ENCODE data around the gene RAVER1. TPM values are rescaled to one million over a fixed set of nuclear protein-coding genes. Genes with fewer than 3 reads are reported as not detected.

RAVER1 gene
- total RNA-seq, 1 experiment from 2014 or later: 13.2 TPM

- DNase-seq: no peak
- no peak overlapping the region for H3K27ac ChIP-seq (ENCODE audit: low read length)
- no peaks in the 10 kb centered on the region for H4K20me1 ChIP-seq (ENCODE audit: insufficient read depth, low read depth, low read length)
- no peaks in the 10 kb centered on the region for H3K27me3 ChIP-seq (ENCODE audit: low read length)
- no peak overlapping the region for H3K4me2 ChIP-seq (ENCODE audit: low read depth, low read length, poor library complexity, severe bottlenecking)
- H3K9ac ChIP-seq (ENCODE audit: low read length): no peak overlapping the region
- H3K9me2 ChIP-seq (replicated peaks; ENCODE audit: insufficient read depth, low read length): no peaks in the 10 kb centered on the region
- H3K36me3 ChIP-seq (ENCODE audit: insufficient read depth, low read length): peaks cover 6% of the 10 kb centered on the region
- peaks cover 12% of the 10 kb centered on the region for H3K79me2 ChIP-seq (ENCODE audit: low read length)
- peaks cover 16% of the 10 kb centered on the region for H3K4me1 ChIP-seq (ENCODE audit: low read length)
- no peaks in the 10 kb centered on the region for H3K9me3 ChIP-seq (ENCODE audit: low read length)
- H3K4me3 ChIP-seq (ENCODE audit: low read length): no peak overlapping the region
- no peak overlapping the region for H2AFZ ChIP-seq (ENCODE audit: low read length)
Measured at GRCh38 chr19:10317045-10317856, 16.1 kb downstream of the RAVER1 start.

GRCh38 chr19:10316229-10317044 is 16.9 kb downstream of the RAVER1 start:
- H3K27ac ChIP-seq (ENCODE audit: low read length): no peak overlapping the region
- H3K9me3 ChIP-seq (ENCODE audit: low read length): no peaks in the 10 kb centered on the region
- H3K4me2 ChIP-seq (ENCODE audit: low read depth, low read length, poor library complexity, severe bottlenecking): peak overlapping the region; percentile 98
- peak overlapping the region; percentile 88 for H3K9ac ChIP-seq (ENCODE audit: low read length)
- peaks cover 6% of the 10 kb centered on the region for H3K36me3 ChIP-seq (ENCODE audit: insufficient read depth, low read length)
- no peaks in the 10 kb centered on the region for H3K27me3 ChIP-seq (ENCODE audit: low read length)
- H4K20me1 ChIP-seq (ENCODE audit: insufficient read depth, low read depth, low read length): no peaks in the 10 kb centered on the region
- H3K79me2 ChIP-seq (ENCODE audit: low read length): peaks cover 12% of the 10 kb centered on the region
- H3K9me2 ChIP-seq (replicated peaks; ENCODE audit: insufficient read depth, low read length): no peaks in the 10 kb centered on the region
- peaks cover 16% of the 10 kb centered on the region for H3K4me1 ChIP-seq (ENCODE audit: low read length)
- H3K4me3 ChIP-seq (ENCODE audit: low read length): peak overlapping the region; percentile 93; the same call in 1 of the 2 replicates
- no peak for DNase-seq
- no peak overlapping the region for H2AFZ ChIP-seq (ENCODE audit: low read length)

- peak; percentile 96 for DNase-seq
- Histone ChIP-seq H3K9me3 (ENCODE audit: low read length) (no peaks in the 10 kb centered on the region), H3K9me2 (replicated peaks; ENCODE audit: insufficient read depth, low read length) (no peaks in the 10 kb centered on the region), H4K20me1 (ENCODE audit: insufficient read depth, low read depth, low read length) (no peaks in the 10 kb centered on the region), H2AFZ (ENCODE audit: low read length) (peak within 1 kb of the TSS; percentile 83), H3K4me2 (ENCODE audit: low read depth, low read length, poor library complexity, severe bottlenecking) (peak within 1 kb of the TSS; percentile 98), H3K27ac (ENCODE audit: low read length) (no peak within 1 kb of the TSS), H3K36me3 (ENCODE audit: insufficient read depth, low read length) (peaks cover 6% of the 10 kb centered on the region), H3K4me3 (ENCODE audit: low read length) (peak within 1 kb of the TSS; percentile 93), H3K79me2 (ENCODE audit: low read length) (peaks cover 12% of the 10 kb centered on the region), H3K4me1 (ENCODE audit: low read length) (peaks cover 16% of the 10 kb centered on the region), H3K9ac (ENCODE audit: low read length) (peak within 1 kb of the TSS; percentile 88), H3K27me3 (ENCODE audit: low read length) (no peaks in the 10 kb centered on the region)
Measured at GRCh38 chr19:10315335-10316214, 17.8 kb downstream of the RAVER1 start, which contains the start of gene FDX2. TSS of gene FDX2 (minus strand) at chr19:10316015. CDS start at chr19:10315996, 19 bp downstream.

- H3K4me1 ChIP-seq (ENCODE audit: low read length): peaks cover under 1% of the 10 kb centered on the region; the same call in 1 of the 2 replicates
- no peak within 1 kb of the TSS for H3K27ac ChIP-seq (ENCODE audit: low read length)
- H4K20me1 ChIP-seq (ENCODE audit: insufficient read depth, low read depth, low read length): no peaks in the 10 kb centered on the region
- H3K9me3 ChIP-seq (ENCODE audit: low read length): no peaks in the 10 kb centered on the region
- H3K79me2 ChIP-seq (ENCODE audit: low read length): peaks cover under 1% of the 10 kb centered on the region; the same call in 1 of the 2 replicates
- no peaks in the 10 kb centered on the region for H3K36me3 ChIP-seq (ENCODE audit: insufficient read depth, low read length)
- H3K4me3 ChIP-seq (ENCODE audit: low read length): no peak within 1 kb of the TSS
- no peaks in the 10 kb centered on the region for H3K27me3 ChIP-seq (ENCODE audit: low read length)
- DNase-seq: no peak
- H3K9ac ChIP-seq (ENCODE audit: low read length): no peak within 1 kb of the TSS
- H2AFZ ChIP-seq (ENCODE audit: low read length): no peak within 1 kb of the TSS
- no peaks in the 10 kb centered on the region for H3K9me2 ChIP-seq (replicated peaks; ENCODE audit: insufficient read depth, low read length)
- H3K4me2 ChIP-seq (ENCODE audit: low read depth, low read length, poor library complexity, severe bottlenecking): no peak within 1 kb of the TSS
Measured at GRCh38 chr19:10309423-10309822, 23.9 kb downstream of the RAVER1 start, which contains the start of gene ZGLP1. TSS of gene ZGLP1 (minus strand) at chr19:10309815.

GRCh38 chr19:10306327-10306726 is 27.0 kb downstream of the RAVER1 start:
- Histone ChIP-seq H3K79me2 (ENCODE audit: low read length) (no peaks in the 10 kb centered on the region), H3K9me2 (replicated peaks; ENCODE audit: insufficient read depth, low read length) (no peaks in the 10 kb centered on the region)

GRCh38 chr19:10305139-10305806 is 28.1 kb downstream of the RAVER1 start:
- H3K27ac ChIP-seq (ENCODE audit: low read length): no peak overlapping the region
- H3K9ac ChIP-seq (ENCODE audit: low read length): no peak overlapping the region
- no peaks in the 10 kb centered on the region for H3K9me2 ChIP-seq (replicated peaks; ENCODE audit: insufficient read depth, low read length)
- no peaks in the 10 kb centered on the region for H3K79me2 ChIP-seq (ENCODE audit: low read length)
- H3K9me3 ChIP-seq (ENCODE audit: low read length): no peaks in the 10 kb centered on the region
- H3K27me3 ChIP-seq (ENCODE audit: low read length): no peaks in the 10 kb centered on the region
- no peak overlapping the region for H2AFZ ChIP-seq (ENCODE audit: low read length)
- H3K36me3 ChIP-seq (ENCODE audit: insufficient read depth, low read length): no peaks in the 10 kb centered on the region
- no peak overlapping the region for H3K4me3 ChIP-seq (ENCODE audit: low read length)
- no peak overlapping the region for H3K4me2 ChIP-seq (ENCODE audit: low read depth, low read length, poor library complexity, severe bottlenecking)
- no peak for DNase-seq
- H3K4me1 ChIP-seq (ENCODE audit: low read length): no peaks in the 10 kb centered on the region
- H4K20me1 ChIP-seq (ENCODE audit: insufficient read depth, low read depth, low read length): no peaks in the 10 kb centered on the region

More at GRCh38 chr19:10306327-10306726, 27.0 kb downstream of the RAVER1 start:
- Histone ChIP-seq H3K9me3 (ENCODE audit: low read length) (no peaks in the 10 kb centered on the region), H3K36me3 (ENCODE audit: insufficient read depth, low read length) (no peaks in the 10 kb centered on the region), H3K9ac (ENCODE audit: low read length) (no peak overlapping the region), H3K4me3 (ENCODE audit: low read length) (no peak overlapping the region), H3K27ac (ENCODE audit: low read length) (no peak overlapping the region), H3K4me1 (ENCODE audit: low read length) (no peaks in the 10 kb centered on the region), H3K4me2 (ENCODE audit: low read depth, low read length, poor library complexity, severe bottlenecking) (no peak overlapping the region), H3K27me3 (ENCODE audit: low read length) (no peaks in the 10 kb centered on the region), H2AFZ (ENCODE audit: low read length) (no peak overlapping the region), H4K20me1 (ENCODE audit: insufficient read depth, low read depth, low read length) (no peaks in the 10 kb centered on the region)
- DNase-seq: no peak

- Histone ChIP-seq H3K36me3 (ENCODE audit: insufficient read depth, low read length) (no peaks in the 10 kb centered on the region), H3K4me2 (ENCODE audit: low read depth, low read length, poor library complexity, severe bottlenecking) (no peak overlapping the region), H3K27me3 (ENCODE audit: low read length) (no peaks in the 10 kb centered on the region), H2AFZ (ENCODE audit: low read length) (no peak overlapping the region), H3K4me1 (ENCODE audit: low read length) (peaks cover 8% of the 10 kb centered on the region), H4K20me1 (ENCODE audit: insufficient read depth, low read depth, low read length) (no peaks in the 10 kb centered on the region), H3K27ac (ENCODE audit: low read length) (no peak overlapping the region), H3K9ac (ENCODE audit: low read length) (no peak overlapping the region), H3K79me2 (ENCODE audit: low read length) (no peaks in the 10 kb centered on the region), H3K9me2 (replicated peaks; ENCODE audit: insufficient read depth, low read length) (no peaks in the 10 kb centered on the region), H3K4me3 (ENCODE audit: low read length) (no peak overlapping the region), H3K9me3 (ENCODE audit: low read length) (no peaks in the 10 kb centered on the region)
- DNase-seq: no peak
Measured at GRCh38 chr19:10299545-10300458, 33.5 kb downstream of the RAVER1 start.
